OCI-LY3 (cell line): ENCODE results near the gene RNF186.

Experiments used
- H2AFZ ChIP-seq: fragments of 200-600, 300-600 bp; shearing (Covaris generic); 2 replicates; pipeline ENCODE4 v1.6.0; 2014; ENCODE audit warnings: antibody characterized with exemption, low read depth, low read length
- H3K27ac ChIP-seq: fragments of 200-600, 300-600 bp; sonication (generic); 2 replicates; pipeline ENCODE4 v1.5.1; 2014; ENCODE audit warnings: mild to moderate bottlenecking, low read length, moderate library complexity, mixed read lengths
- H3K27me3 ChIP-seq: fragments of 200-600, 300-600 bp; sonication (generic); 2 replicates; pipeline ENCODE4 v1.6.1; 2014; ENCODE audit warnings: low read depth, low read length, mixed read lengths
- H3K36me3 ChIP-seq: fragments of 200-600, 300-600 bp; sonication (generic); replicated peaks from 2 replicates; pipeline ENCODE3; 2014; ENCODE audit warnings: low read depth, low read length, mixed read lengths
- H3K4me1 ChIP-seq: fragments of 300-600, 200-600 bp; sonication (generic); 2 replicates; pipeline ENCODE4 v1.6.1; 2014; ENCODE audit warnings: low read length, mixed read lengths
- H3K4me2 ChIP-seq: fragments of 200-600, 300-600 bp; sonication (generic); 2 replicates; pipeline ENCODE4 v1.6.1; 2014; ENCODE audit warnings: low read length, mixed read lengths
- H3K4me3 ChIP-seq: fragments of 300-600, 200-600 bp; sonication (generic); 2 replicates; pipeline ENCODE4 v1.5.1; 2014; ENCODE audit warnings: antibody characterized with exemption, mild to moderate bottlenecking, low read length, moderate library complexity
- H3K79me2 ChIP-seq: fragments of 300-600, 200-600 bp; shearing (Covaris generic); 2 replicates; pipeline ENCODE4 v1.6.1; 2014; ENCODE audit warnings: mild to moderate bottlenecking, low read length, mixed read lengths
- H3K9ac ChIP-seq: fragments of 300-600, 200-600 bp; shearing (Covaris generic); 2 replicates; pipeline ENCODE4 v1.6.0; 2014; ENCODE audit warnings: mild to moderate bottlenecking, low read length, moderate library complexity
- H3K9me3 ChIP-seq: fragments of 200-600, 300-600 bp; shearing (Covaris generic); 2 replicates; pipeline ENCODE4 v1.6.1; 2014; ENCODE audit warnings: low read length, mixed read lengths; ENCODE audit not compliant: insufficient read depth
- H4K20me1 ChIP-seq: fragments of 200-600, 300-600 bp; sonication (generic); 2 replicates; pipeline ENCODE4 v1.6.1; 2016; ENCODE audit warnings: low read length, mixed read lengths; ENCODE audit not compliant: insufficient read depth
- CTCF ChIP-seq: fragments of 200-600, 300-600 bp; sonication (generic); IDR thresholded peaks from 2 replicates; pipeline ENCODE4 v1.5.1; 2014; ENCODE audit warnings: antibody characterized with exemption, low read length, low read depth
- EZH2phosphoT487 ChIP-seq: fragments of 200-600 bp; shearing (Covaris generic); IDR thresholded peaks from 2 replicates; pipeline ENCODE4 v1.6.1; 2018; ENCODE audit warnings: antibody characterized with exemption, mixed run types, low read depth

RNF186 gene

GRCh38 chr1:19775831-19776230, 39.3 kb downstream of the RNF186 start:
- TF ChIP-seq CTCF (no peak), EZH2phosphoT487 (no peak)
- H4K20me1 ChIP-seq, result no peaks in the 10 kb centered on the region
- no peak overlapping the region for H2AFZ ChIP-seq
- no peak overlapping the region for H3K4me3 ChIP-seq
- no peak overlapping the region for H3K27ac ChIP-seq
- no peaks in the 10 kb centered on the region for H3K79me2 ChIP-seq
- no peaks in the 10 kb centered on the region for H3K27me3 ChIP-seq
- H3K4me2 ChIP-seq, result no peak overlapping the region
- H3K36me3 ChIP-seq, result peaks cover 5% of the 10 kb centered on the region
- H3K9ac ChIP-seq, result no peak overlapping the region
- H3K9me3 ChIP-seq, result no peaks in the 10 kb centered on the region
- H3K4me1 ChIP-seq, result no peaks in the 10 kb centered on the region

- Histone ChIP-seq H2AFZ (no peak overlapping the region), H3K27ac (no peak overlapping the region), H3K27me3 (no peaks in the 10 kb centered on the region), H3K79me2 (no peaks in the 10 kb centered on the region), H3K9ac (no peak overlapping the region), H3K4me1 (no peaks in the 10 kb centered on the region), H3K9me3 (no peaks in the 10 kb centered on the region), H3K36me3 (peaks cover 5% of the 10 kb centered on the region), H3K4me3 (no peak overlapping the region), H4K20me1 (no peaks in the 10 kb centered on the region), H3K4me2 (no peak overlapping the region)
- TF ChIP-seq EZH2phosphoT487 (no peak), CTCF (no peak)
These were observed 39.8 kb downstream of the RNF186 start for GRCh38 chr1:19775317-19775716.

GRCh38 chr1:19774180-19774785, 40.8 kb downstream of the RNF186 start:
- H3K4me1 ChIP-seq, result no peaks in the 10 kb centered on the region
- no peak overlapping the region for H3K4me3 ChIP-seq
- no peaks in the 10 kb centered on the region for H4K20me1 ChIP-seq
- H3K36me3 ChIP-seq, result peaks cover 5% of the 10 kb centered on the region
- no peak overlapping the region for H3K27ac ChIP-seq
- H3K79me2 ChIP-seq, result no peaks in the 10 kb centered on the region
- no peaks in the 10 kb centered on the region for H3K27me3 ChIP-seq
- H3K4me2 ChIP-seq, result no peak overlapping the region
- H3K9ac ChIP-seq, result no peak overlapping the region
- TF ChIP-seq EZH2phosphoT487, result no peak
- no peak for TF ChIP-seq CTCF
- no peak overlapping the region for H2AFZ ChIP-seq
- no peaks in the 10 kb centered on the region for H3K9me3 ChIP-seq

GRCh38 chr1:19773485-19773884, 41.6 kb downstream of the RNF186 start:
- Histone ChIP-seq H3K9me3 (no peaks in the 10 kb centered on the region), H3K36me3 (peaks cover under 1% of the 10 kb centered on the region), H2AFZ (no peak overlapping the region), H3K4me3 (no peak overlapping the region), H3K27ac (no peak overlapping the region), H3K4me2 (no peak overlapping the region), H3K9ac (no peak overlapping the region), H4K20me1 (no peaks in the 10 kb centered on the region), H3K4me1 (no peaks in the 10 kb centered on the region), H3K79me2 (no peaks in the 10 kb centered on the region), H3K27me3 (no peaks in the 10 kb centered on the region)
- TF ChIP-seq EZH2phosphoT487 (no peak), CTCF (no peak)
